GM21619 (cell line): Measurements from ENCODE around the gene UBTF.

Source experiments
- ATAC-seq: cut with Tn5 transposase; IDR thresholded peaks from one replicate; pipeline ENCODE4 v1.9.1; 2021; ENCODE audit not compliant: unreplicated experiment

The UBTF gene

DNA sequence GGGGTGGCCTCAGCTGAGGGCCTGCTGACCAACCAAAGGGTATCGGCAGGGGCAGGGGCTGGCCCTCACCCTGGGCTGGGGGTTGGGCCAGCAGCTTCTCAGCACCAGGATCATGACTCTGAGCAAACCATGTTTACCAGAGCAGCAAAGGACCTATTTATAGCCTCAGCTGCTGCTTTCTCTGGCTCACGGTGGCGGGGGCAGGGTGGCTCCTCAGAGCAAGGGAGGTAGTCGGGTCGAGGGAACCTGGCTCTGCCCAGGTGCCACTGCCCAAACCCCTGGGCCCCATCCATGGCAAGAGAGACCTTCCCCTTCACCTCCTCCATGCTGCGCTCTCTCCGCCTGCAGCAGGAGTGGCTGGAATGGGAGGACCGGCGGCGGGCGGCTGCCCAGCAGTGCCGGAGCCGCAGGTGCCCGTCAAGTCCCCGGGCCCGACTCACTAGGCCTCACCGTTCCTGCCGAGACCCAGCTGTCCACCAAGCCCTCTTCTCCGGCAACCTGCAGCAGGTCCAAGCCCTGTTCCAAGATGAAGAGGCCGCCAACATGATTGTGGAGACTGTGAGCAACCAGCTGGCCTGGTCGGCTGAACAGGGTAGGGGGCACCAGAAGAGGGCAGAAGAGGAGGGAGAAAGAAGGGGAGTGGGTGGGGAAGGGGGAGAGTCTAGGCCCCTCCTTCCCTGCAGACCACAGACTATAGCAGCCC, 48.8 kb downstream of the UBTF start, which contains the start of gene ASB16:
TSS of gene ASB16 (plus strand) at position 206 of the 703 bp plus-strand sequence. CDS start at position 292, 86 bp downstream.
- no peak for ATAC-seq

DNA sequence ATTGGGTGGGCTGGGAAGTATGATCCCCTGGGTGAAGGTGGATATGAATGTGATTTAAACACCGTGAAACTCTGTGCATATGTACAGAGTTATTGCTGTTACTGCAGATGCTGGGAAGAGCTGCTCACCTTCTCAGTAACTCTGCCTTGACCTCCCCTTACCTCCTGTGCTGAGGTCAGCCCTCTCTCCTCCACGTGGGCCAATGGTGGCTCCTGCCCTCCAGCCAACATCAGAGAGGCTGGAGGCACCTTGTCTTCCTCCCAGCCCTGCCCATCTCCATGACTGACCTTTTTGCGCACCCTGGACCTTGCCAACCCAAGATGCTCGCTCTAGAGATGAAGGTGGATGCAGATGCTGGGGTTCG, 49.4 kb downstream of the UBTF start:
- ATAC-seq: no peak

DNA sequence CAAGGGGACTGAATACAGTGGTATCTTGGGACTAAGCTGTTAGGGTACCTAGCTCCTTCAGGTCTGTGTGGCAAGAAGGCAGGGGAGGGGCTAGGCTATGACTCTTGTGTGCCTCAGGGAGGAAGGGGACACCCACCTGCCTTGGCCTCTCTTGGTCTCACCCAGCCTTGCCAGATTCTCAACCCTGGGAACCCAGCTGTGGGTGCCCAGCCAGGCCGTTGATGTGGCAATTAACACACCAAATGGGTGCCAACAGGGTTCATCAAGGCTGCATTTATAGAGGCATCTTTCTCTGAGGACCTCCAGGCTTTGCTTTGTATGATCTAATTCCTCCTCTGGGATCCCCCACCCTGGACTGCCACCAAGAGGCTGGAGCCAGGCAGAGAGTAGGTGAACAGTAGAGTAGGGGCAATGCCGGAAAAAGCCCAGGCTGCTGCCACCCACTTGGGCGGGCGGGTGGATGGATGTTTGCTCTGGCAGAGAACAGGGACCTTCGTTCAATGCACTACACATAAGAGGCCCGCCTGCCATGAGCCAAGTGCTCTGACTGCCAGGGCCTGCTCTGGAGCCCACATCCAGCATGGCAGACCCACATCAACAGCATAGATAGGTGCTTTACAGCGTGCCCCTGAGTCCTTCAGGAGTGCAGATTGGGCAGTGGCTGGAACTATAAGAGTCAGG, 52.2 kb downstream of the UBTF start:
- ATAC-seq: no peak

DNA sequence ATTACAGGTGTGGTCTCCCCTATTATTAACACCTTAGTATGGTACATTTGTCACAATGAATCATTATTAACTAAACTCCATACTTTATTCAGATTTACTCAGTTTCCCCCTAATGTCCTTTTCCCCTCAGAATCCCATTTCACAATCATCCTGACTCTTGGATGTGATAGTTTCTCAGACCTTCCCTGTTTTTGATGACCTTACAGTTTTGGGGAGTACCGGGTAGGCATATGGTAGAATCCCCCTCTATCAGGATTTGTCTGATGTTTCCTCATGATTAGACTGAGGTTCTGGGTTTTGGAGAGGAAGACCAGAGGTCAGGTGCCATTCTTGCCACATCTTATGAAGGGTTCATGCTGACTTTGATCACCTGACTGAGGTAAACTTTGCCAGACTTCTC, 55.0 kb downstream of the UBTF start:
- ATAC-seq: no peak

DNA sequence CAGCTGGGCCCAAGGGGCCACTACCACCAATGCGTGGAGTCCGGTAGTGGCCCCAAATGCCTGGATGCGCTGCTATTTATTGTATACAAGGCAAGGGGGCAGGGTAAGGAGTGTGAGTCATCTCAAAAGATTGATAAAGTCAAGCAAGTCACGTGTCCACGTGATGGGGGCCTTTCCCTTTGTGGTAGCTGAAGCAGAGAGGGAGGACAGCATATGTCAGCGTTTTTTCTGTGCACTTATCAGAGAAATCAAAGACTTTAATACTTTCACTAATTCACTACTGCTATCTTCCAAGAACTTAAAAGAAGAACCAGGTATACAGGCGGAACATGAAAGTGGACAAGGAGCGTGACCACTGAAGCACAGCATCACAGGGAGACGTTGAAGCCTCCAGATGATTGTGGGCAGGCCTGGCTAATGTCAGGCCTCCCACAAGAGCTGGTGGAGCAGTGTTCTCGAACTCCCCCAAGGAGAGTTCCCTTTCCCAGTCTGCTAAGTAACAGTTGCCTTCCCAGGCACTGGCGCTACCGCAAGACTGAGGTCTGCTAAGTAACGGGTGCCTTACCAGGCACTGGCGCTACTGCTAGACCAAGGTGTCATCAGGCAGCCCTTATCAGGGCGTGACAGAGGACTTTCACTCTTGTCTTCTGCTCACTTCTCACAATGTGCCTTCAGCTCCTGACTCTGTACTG, 59.8 kb downstream of the UBTF start:
- no peak for ATAC-seq

DNA sequence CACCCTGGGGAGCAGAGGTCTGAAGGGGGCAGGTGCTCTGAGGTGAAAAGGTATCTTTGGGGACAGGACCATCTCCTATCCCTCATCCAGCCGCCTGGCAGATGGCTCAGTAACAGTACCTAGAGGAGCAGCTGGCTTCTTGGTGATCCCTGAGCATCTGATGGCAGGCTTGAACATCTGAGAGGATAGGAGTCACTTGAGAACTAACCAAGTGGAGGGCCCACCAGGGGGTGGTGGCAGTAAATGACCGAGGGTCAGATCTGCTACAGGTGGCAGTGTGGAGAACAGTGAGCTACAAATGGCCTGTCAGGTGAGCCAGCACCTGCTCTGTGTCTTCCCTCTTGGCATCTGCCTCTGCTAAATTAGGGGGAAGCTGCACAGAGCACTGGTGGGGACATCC, 64.0 kb downstream of the UBTF start:
- ATAC-seq: no peak
